ENCODE measurements around the gene ATF6. TPM values are rescaled to one million over a fixed set of nuclear protein-coding genes. Genes with fewer than 3 reads are reported as not detected.
A peak's percentile ranks its signal among the peaks of the same experiment; 100 is the strongest.

The ATF6 gene
- total RNA-seq, 1 donor from 2014 or later: 30.2 TPM

DNA sequence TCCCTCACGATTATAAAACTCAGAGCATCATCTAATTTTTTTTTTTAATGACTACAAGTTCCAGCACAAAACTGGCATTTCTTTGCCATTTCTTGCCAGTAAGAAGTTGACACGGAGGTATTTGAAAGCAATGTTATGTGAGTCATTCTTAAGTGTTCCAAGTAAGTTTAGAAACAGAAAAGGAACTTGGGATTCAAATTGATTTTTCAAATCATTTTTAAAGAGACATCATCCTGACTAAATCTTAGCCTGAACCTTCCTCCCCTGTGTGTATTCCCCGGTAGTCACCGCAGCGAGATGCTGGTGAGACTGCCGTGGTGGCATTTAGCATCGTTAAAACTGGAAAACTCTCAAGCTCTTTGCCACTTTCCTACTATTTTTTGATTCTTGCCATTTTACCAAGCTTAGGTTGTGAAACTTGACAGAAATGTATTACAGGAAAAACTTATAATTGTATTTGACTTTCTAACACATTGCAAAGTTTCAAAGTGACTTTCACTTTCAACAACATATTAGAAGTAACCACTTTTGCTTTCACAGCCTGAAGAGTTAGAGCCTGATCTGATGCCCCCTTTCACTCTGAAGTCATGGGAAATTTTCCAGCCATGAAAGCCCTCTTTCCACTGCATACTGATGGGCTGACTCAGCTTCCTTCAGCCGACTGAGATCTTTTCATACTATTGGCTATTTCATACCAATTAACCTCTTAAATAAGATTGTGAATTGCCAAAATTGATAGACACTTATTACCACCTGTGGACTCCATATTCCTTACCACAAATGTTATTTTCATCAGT is 196.2 kb downstream of the ATF6 start:
- peak; percentile 76 for DNase-seq (ENCODE audit: low read depth)

DNA sequence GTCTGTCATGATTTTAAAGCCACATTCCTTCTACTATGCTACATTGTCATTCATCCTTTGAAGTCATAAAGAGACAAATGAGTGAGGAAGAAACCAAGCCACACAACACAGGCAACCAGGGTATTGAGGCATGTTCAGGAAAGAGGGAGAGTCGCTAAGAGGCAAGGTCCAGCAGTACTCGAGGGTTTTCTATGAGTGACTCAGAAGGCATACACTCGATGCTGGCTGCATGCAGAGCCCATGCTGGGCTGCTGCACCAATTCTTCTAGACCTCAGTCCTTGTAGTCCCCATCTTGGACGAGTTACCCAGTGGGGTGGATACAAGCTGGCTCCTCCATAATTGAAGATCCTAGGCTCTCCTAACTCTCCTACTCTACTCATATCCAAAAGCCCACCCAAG is 199.9 kb downstream of the ATF6 start:
- DNase-seq (ENCODE audit: low read depth): no peak

DNA sequence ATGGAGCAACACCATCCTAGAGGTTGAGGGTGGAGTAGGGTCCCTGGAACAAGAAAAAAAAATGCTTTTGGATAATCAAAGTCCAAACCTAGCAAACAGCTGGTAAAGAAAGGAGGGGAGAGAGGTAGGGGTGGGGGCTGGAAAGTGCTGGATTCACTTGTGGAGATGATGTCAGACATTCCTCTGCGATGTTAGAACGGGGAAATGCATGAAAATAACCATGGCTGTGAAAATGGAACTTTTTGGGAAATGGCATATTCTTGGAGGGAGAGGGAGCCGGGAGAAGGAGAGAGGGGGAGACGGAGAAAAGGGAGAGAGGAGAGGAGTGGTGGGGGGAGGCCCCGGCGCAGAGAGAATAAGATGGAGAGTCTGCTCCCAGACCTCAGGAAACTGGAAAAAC is 203.9 kb downstream of the ATF6 start:
- DNase-seq (ENCODE audit: low read depth): no peak

DNA sequence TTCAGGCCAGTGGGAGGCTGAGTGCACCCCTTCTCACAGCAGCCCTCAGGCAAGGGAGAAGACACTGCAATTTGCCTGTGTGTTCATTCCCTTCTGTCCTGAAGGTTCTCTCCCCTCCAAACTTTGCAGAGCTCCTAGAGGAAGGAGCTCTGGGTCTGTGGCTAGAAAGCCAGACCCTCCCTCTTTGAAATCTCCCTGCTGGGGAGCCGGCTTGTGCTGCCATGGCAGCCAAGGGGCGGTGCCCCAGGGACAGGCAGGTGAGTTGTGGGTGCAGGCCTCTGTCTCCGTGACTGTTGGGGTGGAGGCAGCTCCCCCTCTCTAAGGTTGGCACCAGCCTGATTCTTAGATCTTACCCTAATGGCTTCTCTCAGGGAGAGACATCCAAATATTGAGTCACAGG is 204.5 kb downstream of the ATF6 start:
- DNase-seq (ENCODE audit: low read depth): no peak

DNA sequence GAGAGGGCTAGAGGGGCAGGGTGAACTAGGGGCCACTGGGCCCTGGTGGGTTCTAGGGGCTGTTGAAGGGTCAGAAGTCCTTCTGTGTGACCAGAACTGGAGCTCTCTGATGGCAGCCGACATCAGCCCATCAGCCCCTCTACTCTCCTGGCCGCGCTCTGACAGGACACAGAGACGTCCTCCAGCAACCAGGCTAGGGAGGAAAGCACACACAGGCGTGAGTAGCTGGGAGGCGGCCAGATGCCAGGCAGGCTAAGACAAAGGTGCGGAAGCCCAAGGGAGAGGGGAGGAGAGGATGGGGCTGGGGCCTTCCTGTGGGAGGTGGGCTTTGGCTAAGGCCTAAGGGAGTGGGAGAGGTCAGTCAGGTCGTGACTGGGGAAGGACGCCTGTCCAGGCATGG is 206.7 kb downstream of the ATF6 start:
- DNase-seq (ENCODE audit: low read depth): no peak

DNA sequence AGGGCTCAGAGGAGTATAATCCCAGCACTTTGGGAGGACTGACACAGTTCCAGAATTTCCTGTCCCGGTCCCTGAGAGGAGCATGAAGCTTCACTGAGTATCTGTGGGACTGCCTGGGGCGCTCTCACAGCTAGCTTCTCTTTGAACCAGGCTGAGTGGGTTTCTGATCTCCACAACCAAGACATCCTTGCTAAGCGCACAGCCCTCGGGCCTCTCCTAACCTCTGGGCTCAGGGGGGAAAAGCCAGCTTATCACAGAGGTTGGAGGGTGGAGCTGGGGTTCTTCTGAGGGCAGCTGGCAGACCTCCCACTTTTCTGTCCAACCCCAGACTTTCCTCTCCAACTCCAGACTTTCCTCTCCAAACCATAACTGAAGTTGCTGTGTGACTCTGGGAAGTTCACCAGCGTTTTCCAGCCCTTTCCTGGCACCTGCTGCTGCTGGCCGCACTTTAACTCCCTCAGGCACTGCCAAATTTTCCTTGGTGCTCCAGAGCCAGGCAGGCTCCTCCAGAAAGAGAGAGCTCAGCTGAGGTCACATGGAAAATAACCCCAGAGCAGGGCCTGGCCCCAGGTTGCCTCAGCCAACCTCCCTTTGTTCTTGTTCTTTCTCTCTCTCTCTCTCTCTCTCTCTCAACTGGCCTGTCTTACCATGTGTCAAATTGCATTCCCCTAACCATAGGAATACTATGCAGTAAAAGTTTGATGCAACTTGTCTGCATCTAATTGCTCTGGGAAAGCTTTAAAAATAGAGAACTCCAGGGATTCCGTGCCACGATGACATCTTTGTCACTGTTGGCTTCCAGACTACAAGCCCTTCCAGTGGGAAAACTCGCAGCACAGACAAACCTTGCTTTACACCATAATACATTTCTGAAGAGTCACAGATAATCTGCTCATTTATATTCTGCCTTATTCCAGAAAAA is 208.1 kb downstream of the ATF6 start:
- peak; percentile 39 for DNase-seq (ENCODE audit: low read depth)

DNA sequence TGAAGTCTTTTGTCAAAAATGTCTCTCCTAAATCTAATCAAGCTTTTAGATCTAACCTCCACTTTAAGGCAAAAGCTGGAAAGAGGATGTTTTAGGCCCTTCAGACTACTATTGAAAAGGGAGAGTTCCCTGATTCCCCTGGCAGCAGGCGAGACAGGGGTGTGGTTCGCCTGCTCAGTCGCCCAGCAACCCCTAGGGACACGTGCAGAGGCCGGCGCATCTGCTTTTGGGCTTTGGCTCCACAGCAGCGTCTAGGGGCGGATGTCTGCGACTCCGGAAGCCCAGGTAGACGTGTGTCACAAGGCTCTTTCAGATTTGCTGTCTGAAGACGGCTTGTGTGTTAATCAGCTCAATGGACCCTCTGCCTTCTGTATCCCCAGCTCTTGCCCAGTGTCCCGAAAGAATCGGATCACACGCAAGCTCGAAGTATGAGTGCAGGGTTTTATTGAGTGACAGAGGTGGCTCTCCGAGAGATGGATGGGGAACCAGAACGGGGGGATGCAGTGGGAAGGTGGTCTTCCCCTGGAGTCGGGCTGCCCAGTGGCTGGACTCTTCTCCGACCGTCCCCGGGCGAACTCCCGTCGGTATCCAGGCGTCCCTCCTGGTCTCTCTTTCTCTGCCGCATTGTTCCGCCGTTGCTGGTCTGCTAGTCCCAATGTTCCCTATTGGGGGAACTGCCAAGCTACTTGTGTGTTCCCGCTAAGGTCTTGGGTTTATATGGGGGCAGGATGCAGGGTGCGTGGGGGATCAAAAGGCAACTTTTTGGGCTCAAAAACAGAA is 212.1 kb downstream of the ATF6 start:
- no peak for DNase-seq (ENCODE audit: low read depth)

DNA sequence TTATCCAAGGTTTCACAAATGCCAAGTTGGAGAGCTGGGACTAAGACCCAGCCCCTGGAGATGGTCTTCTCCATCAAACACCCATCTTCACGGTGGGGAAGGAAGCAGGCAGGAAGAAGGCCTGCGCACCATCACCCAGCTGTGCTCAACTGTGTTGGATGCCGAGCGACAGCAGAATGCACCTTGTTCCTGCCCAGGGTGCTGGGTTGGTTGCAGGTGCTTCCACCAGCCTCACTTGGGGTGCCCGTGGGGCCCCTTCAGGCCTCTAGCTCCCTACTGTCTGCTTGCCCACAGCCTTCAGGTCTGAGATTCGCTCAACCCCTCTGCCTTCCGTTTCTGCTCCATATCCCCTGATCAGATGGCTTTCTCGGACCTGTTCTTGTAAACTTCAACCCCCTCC is 215.0 kb downstream of the ATF6 start:
- no peak for DNase-seq (ENCODE audit: low read depth)

DNA sequence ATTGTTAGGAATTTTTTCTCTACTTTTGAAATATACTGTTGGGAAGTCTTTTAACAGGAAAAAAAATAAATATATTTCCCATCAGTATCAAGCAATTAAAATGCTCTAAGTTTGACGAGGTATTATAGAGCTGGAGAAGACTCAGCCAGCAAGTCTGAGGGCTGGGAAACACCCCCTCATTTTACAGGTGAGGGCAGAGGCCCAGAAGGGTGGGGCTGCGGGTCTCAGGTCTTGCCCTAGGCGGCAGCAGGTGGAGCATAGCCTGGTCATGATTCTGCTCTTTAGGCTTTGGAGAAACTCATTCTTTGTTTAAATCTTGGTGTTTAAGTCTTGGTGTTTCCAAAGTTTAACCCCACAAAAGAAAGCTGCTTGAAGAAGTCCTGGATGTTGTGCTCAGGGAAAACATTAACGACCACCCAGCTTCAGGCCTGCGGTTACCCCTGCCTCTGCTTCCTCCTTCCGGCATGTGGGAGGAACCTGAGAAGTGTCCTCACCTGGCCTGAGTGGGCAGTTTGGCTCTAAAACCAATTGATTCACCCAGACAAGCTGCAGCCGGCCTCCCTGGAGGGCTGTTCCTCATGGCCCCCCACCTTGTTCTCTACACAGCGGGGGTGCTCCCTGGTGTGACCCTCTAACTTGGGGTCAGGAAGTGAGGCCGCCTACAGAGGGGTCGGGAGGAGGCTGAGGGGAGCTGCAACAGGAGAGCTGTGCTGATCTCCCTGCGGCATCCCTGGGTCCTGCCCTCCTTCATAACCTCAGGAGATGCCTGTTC is 215.8 kb downstream of the ATF6 start:
- DNase-seq (ENCODE audit: low read depth): no peak

DNA sequence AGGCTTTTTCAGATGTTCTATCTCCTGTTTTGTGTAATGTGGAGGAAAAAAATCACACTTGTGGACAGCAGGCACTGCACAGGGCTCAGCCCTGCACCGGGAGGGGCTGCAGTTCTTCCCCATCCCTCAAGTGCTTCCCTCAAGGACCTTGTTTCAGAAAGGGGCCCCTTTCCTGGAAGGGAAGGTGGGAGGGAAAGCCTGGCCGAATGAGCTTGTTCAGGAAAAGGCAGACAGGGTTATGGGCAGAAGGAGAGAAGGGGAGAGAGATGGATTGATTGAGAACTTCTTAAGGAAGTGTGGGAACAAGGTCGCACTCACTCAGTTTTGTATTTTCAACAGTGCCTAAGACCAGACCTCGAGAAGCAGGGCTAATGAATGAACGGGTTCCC is 216.4 kb downstream of the ATF6 start:
- DNase-seq (ENCODE audit: low read depth): no peak

DNA sequence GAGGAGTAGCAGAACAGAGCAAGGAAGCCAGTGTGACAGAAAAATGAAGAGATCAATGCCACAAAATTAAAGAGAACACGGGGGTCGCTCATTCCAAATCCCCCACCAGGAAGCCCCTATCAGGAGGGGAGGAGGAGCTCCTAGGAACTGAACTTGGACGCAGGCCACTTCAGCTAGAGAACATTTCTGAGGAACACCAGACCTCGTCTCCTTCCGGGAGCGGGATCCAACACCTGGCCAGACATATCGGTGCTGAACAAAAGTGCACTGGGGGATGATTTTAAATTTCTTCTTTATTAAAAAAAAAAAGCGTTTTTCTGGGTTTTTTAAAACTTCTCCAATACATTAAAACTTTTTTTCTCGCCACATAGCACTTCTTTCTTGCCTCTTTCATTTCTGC is 216.8 kb downstream of the ATF6 start:
- no peak for DNase-seq (ENCODE audit: low read depth)

DNA sequence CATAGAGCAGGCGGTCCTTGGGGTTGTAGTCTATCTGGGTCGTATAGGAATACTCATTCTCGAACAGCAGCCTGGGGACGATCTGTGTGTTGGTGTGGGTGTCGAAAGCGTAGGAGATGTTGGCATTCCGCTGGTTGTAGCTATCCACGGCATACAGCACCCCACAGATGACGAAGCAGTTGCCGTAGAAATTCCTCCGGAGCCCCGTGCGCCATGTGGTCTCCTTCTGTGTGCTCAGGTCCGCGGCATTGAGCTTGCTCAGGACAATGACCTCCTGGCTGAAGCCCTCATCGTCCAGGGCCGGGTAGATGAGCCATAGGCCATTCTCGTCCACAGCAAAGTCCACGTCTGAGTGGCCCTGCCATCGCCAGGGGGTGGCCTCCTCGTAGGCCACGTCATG is 217.6 kb downstream of the ATF6 start:
- DNase-seq (ENCODE audit: low read depth): no peak

DNA sequence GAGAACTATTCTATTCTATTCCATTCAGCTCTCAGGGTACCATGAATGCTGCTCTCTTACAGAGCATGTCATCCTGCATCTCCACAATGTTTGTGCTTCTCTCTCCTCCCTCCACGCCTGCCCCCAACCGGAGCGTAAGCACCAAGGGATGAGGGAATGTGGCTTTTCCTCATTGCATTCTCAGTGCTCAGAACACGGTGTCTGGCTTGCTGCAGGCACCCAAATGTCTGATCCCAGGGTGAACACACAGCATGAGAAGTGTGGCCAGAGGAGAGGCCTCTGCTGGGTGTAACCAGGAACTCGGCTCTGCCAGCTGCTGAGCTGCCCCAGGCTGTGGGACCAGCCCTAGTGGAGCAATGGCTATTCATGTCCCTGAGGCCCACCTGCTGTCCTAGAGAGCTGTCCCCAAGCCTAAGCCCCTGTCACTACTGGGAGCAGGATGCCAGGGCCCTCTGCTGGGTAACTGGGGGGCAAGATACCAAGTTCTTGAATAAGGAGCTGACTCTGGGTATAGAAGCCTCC is 219.2 kb downstream of the ATF6 start:
- peak; percentile 88 for DNase-seq (ENCODE audit: low read depth)

DNA sequence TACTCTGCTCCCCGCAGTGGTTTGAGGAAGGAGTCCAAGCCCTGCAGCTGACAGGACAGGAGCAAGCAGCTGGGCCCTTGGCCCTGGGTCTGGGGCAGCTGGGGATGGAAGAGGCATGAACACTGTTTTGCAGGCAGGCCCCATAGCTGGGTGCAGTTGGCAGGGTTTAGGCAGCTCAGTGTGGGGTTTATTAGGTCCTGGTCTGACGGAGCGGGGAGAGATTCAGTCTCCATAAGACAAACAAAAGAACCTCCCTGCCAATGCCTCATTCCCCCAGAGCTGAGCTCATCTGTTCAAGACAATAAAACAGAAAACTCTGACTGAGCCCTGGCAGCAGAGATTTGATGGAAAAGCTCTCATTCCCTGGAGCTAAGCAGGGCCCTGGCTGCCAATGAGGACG is 220.2 kb downstream of the ATF6 start:
- peak; percentile 92 for DNase-seq (ENCODE audit: low read depth)

DNA sequence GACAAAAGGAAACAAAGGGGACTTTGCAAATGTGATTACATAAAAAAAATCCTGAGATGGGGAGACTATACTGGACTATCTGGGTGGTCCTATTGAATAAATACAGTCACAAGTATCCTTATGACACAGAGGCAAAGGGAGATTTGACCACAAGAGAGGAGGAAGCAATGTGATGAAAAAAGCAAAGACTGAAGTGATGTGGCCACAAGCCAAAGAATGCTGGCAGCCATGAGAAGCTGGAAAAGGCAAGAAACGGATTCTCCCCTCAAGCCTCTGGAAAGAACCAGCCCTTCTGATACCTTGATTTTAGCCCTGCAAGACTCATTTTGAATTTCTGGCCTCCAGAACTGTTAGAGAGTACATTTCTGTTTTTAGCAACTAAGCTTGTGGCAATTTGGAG is 221.2 kb downstream of the ATF6 start:
- peak; percentile 44 for DNase-seq (ENCODE audit: low read depth)

DNA sequence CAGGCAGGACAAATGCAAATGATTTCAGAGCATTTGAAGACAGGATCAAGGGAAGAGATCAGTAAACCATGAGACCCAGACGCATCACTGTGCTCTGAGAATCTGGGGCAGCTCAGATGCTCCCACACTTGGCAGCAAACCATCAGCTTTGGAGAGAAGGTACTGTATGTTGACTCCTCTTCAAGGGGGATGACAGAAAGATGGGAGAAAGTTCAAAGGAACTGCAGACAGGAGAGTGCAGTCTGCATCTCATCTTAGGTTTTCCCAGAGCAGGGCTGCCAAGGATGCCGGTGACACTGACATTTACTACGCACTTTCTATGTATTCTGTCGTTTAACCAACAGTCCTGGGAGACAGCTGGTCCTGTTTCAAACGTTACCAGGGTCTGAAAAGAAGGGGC is 221.8 kb downstream of the ATF6 start:
- no peak for DNase-seq (ENCODE audit: low read depth)

DNA sequence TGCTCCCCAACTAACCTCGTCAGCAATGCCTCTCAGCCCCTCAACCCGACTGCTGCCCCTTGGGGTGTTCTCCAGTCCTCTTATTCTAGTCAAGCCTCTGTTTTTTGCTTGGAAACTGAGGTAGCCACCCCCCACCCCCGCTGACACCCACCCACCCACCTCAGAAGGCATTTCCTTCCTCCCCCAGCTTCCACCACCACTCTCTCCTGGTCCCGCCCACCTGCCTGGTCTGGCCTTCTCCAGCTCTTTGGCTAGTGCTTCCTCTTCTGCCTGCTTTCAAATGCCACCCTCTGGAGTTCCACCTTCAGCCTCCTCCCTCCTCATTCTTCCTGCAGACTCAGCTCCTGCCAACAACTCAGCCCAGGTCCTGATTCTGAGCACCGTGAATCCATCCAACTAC is 222.3 kb downstream of the ATF6 start:
- no peak for DNase-seq (ENCODE audit: low read depth)

DNA sequence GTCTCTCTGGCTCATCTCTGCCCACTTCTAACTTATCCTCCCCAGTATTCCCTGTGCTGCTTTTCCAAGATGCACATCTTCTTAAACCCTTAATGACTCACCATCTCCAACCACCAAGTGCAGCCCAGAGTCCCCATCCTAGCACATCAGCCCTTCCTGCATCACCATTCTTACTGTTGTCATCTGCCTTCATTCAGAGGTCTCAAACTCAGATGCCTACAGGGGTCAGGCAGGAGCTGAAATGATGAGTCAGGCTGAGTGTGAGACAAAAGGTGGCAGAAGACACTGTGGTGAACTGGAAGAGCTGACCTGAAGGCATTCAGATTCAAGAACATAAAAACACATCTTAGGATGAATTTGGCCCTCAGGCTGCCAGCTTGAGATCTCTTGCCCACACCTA is 223.0 kb downstream of the ATF6 start:
- peak; percentile 46 for DNase-seq (ENCODE audit: low read depth)

DNA sequence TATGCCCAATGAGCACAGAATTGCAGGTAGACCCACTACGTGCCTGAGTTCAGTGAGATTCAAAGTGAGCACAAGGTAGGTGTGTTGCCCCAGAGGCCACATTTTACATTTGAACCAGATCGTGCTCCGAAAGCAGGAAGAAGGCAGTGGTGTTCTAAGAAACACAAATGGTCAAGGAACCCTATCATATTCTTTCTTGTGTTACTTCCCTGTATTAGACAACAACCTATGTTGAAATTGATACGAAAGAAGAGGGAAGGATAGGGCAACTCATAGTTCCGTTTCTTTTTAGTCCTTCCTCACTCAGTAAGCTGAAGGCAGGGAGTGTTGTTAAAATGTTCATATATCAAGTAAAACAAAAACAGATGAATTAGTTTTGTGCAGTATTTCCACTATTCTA is 223.7 kb downstream of the ATF6 start:
- no peak for DNase-seq (ENCODE audit: low read depth)

DNA sequence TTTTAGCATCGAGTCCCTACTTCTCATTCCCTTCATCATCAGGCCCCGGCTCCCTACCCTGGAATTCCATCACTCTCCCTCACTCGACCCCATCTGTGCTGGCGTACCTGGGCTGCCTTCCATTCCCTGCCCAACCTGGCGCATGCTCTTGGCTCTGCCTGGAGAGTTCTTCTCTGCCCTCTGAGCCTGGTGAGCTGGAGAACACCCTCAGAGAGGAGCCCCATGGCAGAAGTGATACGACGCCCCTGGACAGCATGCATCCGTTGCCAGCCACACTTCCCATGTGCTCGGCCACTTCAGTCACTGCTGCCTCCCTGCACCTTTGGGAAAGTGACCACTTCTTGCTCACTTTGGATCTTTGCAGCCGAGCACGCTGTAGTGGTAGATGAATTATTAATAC is 227.5 kb downstream of the ATF6 start:
- no peak for DNase-seq (ENCODE audit: low read depth)

DNA sequence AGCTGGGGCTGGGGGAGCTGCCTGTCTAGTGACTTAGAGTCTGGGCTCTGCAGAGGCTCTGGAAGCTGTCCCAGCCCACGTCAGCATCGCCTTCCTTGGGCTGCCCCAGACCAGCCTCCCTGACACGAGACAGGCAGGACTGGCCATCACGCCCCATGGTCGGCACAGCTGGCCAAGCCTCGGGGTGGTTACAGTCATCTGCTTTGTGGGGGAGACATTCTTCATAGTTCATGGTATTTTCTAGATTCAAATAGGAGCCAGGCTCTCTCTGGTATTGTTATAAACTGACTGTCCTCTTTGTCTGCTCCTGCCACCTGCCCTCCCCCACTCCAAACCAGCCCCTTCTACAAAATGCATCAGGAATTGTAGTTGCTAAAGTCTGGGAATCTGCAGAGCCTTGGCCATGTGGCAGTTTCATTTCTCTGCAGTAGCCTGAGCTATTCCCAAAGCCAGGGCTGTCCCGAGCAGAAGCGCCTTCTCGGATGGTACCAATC is 228.1 kb downstream of the ATF6 start:
- peak; percentile 93 for DNase-seq (ENCODE audit: low read depth)

All from myocyte (in vitro differentiated cells).